ENCODE results near the gene FTO. TPM values are rescaled to one million over a fixed set of nuclear protein-coding genes. Genes with fewer than 3 reads are reported as not detected.

FTO gene
- total RNA-seq, 1 experiment from 2014 or later, result 48.1 TPM

GRCh38 chr16:53711390-53711789, 7.4 kb downstream of the FTO start:
- no peak for DNase-seq (ENCODE audit: low spot score)

- no peak for DNase-seq (ENCODE audit: low spot score)
Observed at GRCh38 chr16:53712065-53712464, 8.1 kb downstream of the FTO start.

GRCh38 chr16:53713403-53714204, 9.6 kb downstream of the FTO start:
- DNase-seq (ENCODE audit: low spot score), result no peak

GRCh38 chr16:53714205-53715022, 10.5 kb downstream of the FTO start:
- DNase-seq (ENCODE audit: low spot score), result no peak

- DNase-seq (ENCODE audit: low spot score), result no peak
Observed at GRCh38 chr16:53715023-53715384, 11.0 kb downstream of the FTO start.

- DNase-seq (ENCODE audit: low spot score), result no peak
Observed at GRCh38 chr16:53717577-53717976, 13.6 kb downstream of the FTO start.

- no peak for DNase-seq (ENCODE audit: low spot score)
Observed at GRCh38 chr16:53721017-53721416, 17.1 kb downstream of the FTO start.

- no peak for DNase-seq (ENCODE audit: low spot score)
Observed at GRCh38 chr16:53726625-53727024, 22.7 kb downstream of the FTO start.

- DNase-seq (ENCODE audit: low spot score), result no peak
Observed at GRCh38 chr16:53730693-53731092, 26.7 kb downstream of the FTO start.

- DNase-seq (ENCODE audit: low spot score), result no peak
Observed at GRCh38 chr16:53732296-53732929, 28.5 kb downstream of the FTO start.

GRCh38 chr16:53734908-53735307, 31.0 kb downstream of the FTO start:
- DNase-seq (ENCODE audit: low spot score), result no peak

GRCh38 chr16:53736297-53736696, 32.3 kb downstream of the FTO start:
- no peak for DNase-seq (ENCODE audit: low spot score)

GRCh38 chr16:53737552-53737951, 33.6 kb downstream of the FTO start:
- no peak for DNase-seq (ENCODE audit: low spot score)

GRCh38 chr16:53740476-53740875, 36.5 kb downstream of the FTO start:
- DNase-seq (ENCODE audit: low spot score), result no peak

- no peak for DNase-seq (ENCODE audit: low spot score)
Observed at GRCh38 chr16:53740933-53741531, 37.1 kb downstream of the FTO start.

- DNase-seq (ENCODE audit: low spot score), result no peak
Observed at GRCh38 chr16:53741546-53741945, 37.6 kb downstream of the FTO start.

GRCh38 chr16:53743149-53743566, 39.2 kb downstream of the FTO start:
- DNase-seq (ENCODE audit: low spot score), result peak; percentile 54

- peak; percentile 16 for DNase-seq (ENCODE audit: low spot score)
Observed at GRCh38 chr16:53744449-53744848, 40.5 kb downstream of the FTO start.

GRCh38 chr16:53745086-53745485, 41.1 kb downstream of the FTO start:
- peak; percentile 11 for DNase-seq (ENCODE audit: low spot score)

- DNase-seq (ENCODE audit: low spot score), result peak; percentile 52
Observed at GRCh38 chr16:53745753-53746266, 41.9 kb downstream of the FTO start.

- DNase-seq (ENCODE audit: low spot score), result no peak
Observed at GRCh38 chr16:53752560-53752959, 48.6 kb downstream of the FTO start.

GRCh38 chr16:53753431-53753830, 49.5 kb downstream of the FTO start:
- DNase-seq (ENCODE audit: low spot score), result no peak
